Naive thymus-derived CD4-positive, alpha-beta T cell (primary cell): Measurements from ENCODE around the gene ITPR1. TPM values are rescaled to one million over a fixed set of nuclear protein-coding genes. Genes with fewer than 3 reads are reported as not detected.

Experiments
- ATAC-seq: fragments of 150-1000 bp; cut with Tn5 transposase; 2 replicates; pipeline ENCODE4 v1.10.0; 2021; ENCODE audit warnings: mild to moderate bottlenecking, moderate library complexity
- CTCF ChIA-PET: fragments of 350-600 bp; sonication (Branson Sonifier 250); formaldehyde crosslinking; loops from one replicate; lab custom pipeline; 2021; ENCODE audit warnings: antibody characterized with exemption; lab: Charles Lee
- POLR2A ChIA-PET: fragments of 350-600 bp; sonication (Branson Sonifier 250); formaldehyde crosslinking; loops from one replicate; lab custom pipeline; 2021; ENCODE audit warnings: antibody characterized with exemption, inconsistent platforms; lab: Charles Lee
- DNase-seq, 9 donors: peaks; one replicate each; pipeline versions ENCODE4 v3.0.0 to v3.0.0-alpha.2; 2020 to 2022; ENCODE audit warnings: mixed read lengths in 1 of 9
- H3K27ac ChIP-seq: one replicate; pipeline ENCODE4 v1.7.0; 2013; ENCODE audit warnings: mild to moderate bottlenecking, low read depth, low read length, moderate library complexity
- H3K27me3 ChIP-seq, 2 donors: one replicate each; pipeline ENCODE4 v1.7.0; 2013; ENCODE audit warnings: low read length in 2 of 2, mild to moderate bottlenecking in 2 of 2, moderate library complexity in 2 of 2; ENCODE audit not compliant: control insufficient read depth in 2 of 2, insufficient read depth in 2 of 2
- H3K36me3 ChIP-seq, 3 experiments: 1 replicate in 2 of 3; 2 replicates in 1 of 3; pipeline ENCODE4 v1.7.0; 2013; ENCODE audit warnings: low read length in 3 of 3, mild to moderate bottlenecking in 3 of 3, moderate library complexity in 1 of 3; ENCODE audit not compliant: insufficient read depth in 3 of 3, control insufficient read depth in 2 of 3
- H3K4me1 ChIP-seq, 2 donors: one replicate each; pipeline ENCODE4 v1.7.0; 2013; ENCODE audit warnings: low read length in 2 of 2, mild to moderate bottlenecking in 2 of 2, moderate library complexity in 1 of 2; ENCODE audit not compliant: control insufficient read depth in 2 of 2, insufficient read depth in 2 of 2
- H3K4me3 ChIP-seq: 2 replicates; pipeline ENCODE4 v1.7.0; 2013; ENCODE audit warnings: mild to moderate bottlenecking, low read length
- H3K9me3 ChIP-seq, 3 experiments: 1 replicate in 2 of 3; 2 replicates in 1 of 3; pipeline ENCODE4 v1.7.0; 2013; ENCODE audit warnings: low read length in 3 of 3; ENCODE audit not compliant: control insufficient read depth in 2 of 3
- H3K27ac Mint-ChIP-seq, 9 donors: one replicate each; pipeline ENCODE4 v1.8.0; 2020 to 2022; ENCODE audit warnings: mixed read lengths in 9 of 9, mild to moderate bottlenecking in 8 of 9, moderate library complexity in 5 of 9, inconsistent platforms in 2 of 9
- H3K27me3 Mint-ChIP-seq, 5 donors: one replicate each; pipeline ENCODE4 v1.8.0; 2021 to 2022; ENCODE audit warnings: mixed read lengths in 5 of 5, mild to moderate bottlenecking in 1 of 5
- H3K36me3 Mint-ChIP-seq, 5 donors: one replicate each; pipeline ENCODE4 v1.8.0; 2020 to 2022; ENCODE audit warnings: mixed read lengths in 5 of 5, mild to moderate bottlenecking in 3 of 5, inconsistent platforms in 1 of 5
- H3K4me1 Mint-ChIP-seq, 7 donors: one replicate each; pipeline ENCODE4 v1.8.0; 2020 to 2022; ENCODE audit warnings: mixed read lengths in 7 of 7, mild to moderate bottlenecking in 3 of 7, inconsistent platforms in 1 of 7
- H3K4me3 Mint-ChIP-seq, 10 donors: one replicate each; pipeline ENCODE4 v1.8.0; 2020 to 2022; ENCODE audit warnings: mild to moderate bottlenecking in 10 of 10, mixed read lengths in 10 of 10, moderate library complexity in 6 of 10, inconsistent platforms in 2 of 10
- H3K9me3 Mint-ChIP-seq, 11 donors: one replicate each; pipeline ENCODE4 v1.8.0; 2020 to 2022; ENCODE audit warnings: mixed read lengths in 11 of 11, mild to moderate bottlenecking in 4 of 11, inconsistent platforms in 1 of 11, moderate library complexity in 1 of 11
- intact Hi-C, 2 donors: fragments of 100-400 bp; cut with micrococcal nuclease; formaldehyde crosslinking; loops; one replicate each; pipeline ENCODE4 v1.15.1; 2023
- polyA plus RNA-seq, 2 donors: library from polyadenylated mRNA; unstranded; fragments of 300-500 nt; fragmentation: Illumina TruSeq; gene quantifications; one replicate each; pipeline ENCODE4 v1.2.3, GENCODE V29; 2021
- total RNA-seq, 6 experiments: library from RNA in 5 of 6; stranded (reverse) in 5 of 6; gene quantifications; 1 replicate in 5 of 6; 2 replicates in 1 of 6; pipeline ENCODE4 v1.2.3 and lab custom pipeline; 2021 to 2026

The ITPR1 gene
- total and polyA plus RNA-seq, 7 experiments from 2014 or later: 15.1 to 118 (median 83.8) TPM

DNA sequence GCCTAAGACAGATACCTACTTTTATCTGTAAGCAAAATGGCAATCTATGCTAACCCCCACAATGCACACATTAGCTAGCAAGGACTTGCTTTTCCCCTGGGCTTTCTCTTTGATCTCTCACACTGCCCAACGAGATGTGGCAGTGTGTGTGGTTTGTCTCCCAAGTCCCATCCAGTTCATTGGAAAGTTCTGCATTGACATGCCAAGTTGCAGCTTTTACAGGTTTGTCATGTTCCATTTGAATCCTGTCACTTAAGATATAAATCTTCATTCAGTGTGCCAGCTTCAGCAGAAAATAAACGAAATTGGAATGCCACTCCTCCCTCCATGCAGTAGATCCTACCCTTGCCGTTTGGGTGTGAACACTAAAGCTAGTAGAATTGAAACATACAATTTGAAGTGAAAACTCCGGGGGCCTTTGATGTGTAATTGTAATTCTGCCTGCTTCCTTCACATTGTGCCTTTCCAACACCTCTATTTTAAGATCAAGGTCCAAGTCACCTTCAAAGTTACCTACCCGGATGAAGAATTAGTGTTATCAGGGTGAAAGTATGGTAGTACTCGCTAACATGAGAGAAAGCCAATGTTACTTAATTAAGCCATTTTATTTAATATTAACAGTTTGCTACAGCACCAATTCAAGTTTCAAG lies 355.2 kb downstream of the ITPR1 start:
- Histone ChIP-seq H3K4me3 (no peak overlapping the region), H3K4me1 (peaks cover 47 to 76% of the 10 kb centered on the region in 2 donors), H3K9me3 (no peaks in the 10 kb centered on the region), H3K27ac (peak overlapping the region; percentile 81), H3K27me3 (no peaks in the 10 kb centered on the region), H3K36me3 (no peaks in the 10 kb centered on the region)
- no peak for ATAC-seq
- peaks cover 0 to 5% (median 0%) of the 10 kb centered on the region in 11 donors for H3K9me3 Mint-ChIP-seq
- ChIA-PET POLR2A (interaction anchor here (0.8 to 1.5 kb wide), 4 partner anchors 9 to 26 kb away, joined by 3 to 5 read pairs (median 4); no protein-coding TSS in a partner anchor), CTCF (interaction anchor here (1.2 kb wide), 1 partner anchor 22 kb away, joined by 3 read pairs; no protein-coding TSS in a partner anchor)
- peaks cover 0 to 23% (median 6%) of the 10 kb centered on the region in 5 donors for H3K36me3 Mint-ChIP-seq
- H3K27ac Mint-ChIP-seq: peak overlapping the region; percentile 61 to 99 (median 89)
- H3K27me3 Mint-ChIP-seq: no peaks in the 10 kb centered on the region
- H3K4me1 Mint-ChIP-seq: peaks cover 37 to 93% (median 87%) of the 10 kb centered on the region in 7 donors
- peak in 1 of 9 donors; percentile 14 for DNase-seq
- intact Hi-C loops: loop anchor here in 1 of 2 donors (10.0 kb wide), 1 partner anchor 354 kb away; the partner anchor contains the start of gene ITPR1
- H3K4me3 Mint-ChIP-seq: peak overlapping the region; percentile 7 to 72 (median 55)

DNA sequence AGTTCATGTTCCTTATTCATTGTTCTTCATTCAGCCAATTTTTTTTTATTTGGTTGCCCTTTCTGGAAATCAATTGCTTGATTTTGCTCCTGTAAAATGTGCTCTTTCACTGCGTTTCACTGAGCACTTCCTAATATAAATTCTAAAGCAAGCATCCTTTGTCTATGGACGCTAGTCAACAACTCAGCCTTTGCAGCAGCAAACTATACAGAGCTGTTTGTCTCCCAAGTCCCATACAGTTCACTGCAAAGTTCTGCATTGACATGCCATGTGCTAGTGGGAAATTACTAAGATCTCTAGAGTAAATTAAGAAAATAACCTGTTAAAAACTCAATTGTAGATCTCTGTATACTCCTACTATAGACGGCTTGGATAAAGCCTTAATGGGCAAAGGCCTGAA lies 356.0 kb downstream of the ITPR1 start:
- H3K4me3 Mint-ChIP-seq: peak overlapping the region in 7 of 10 donors; percentile 4 to 64 (median 52)
- Histone ChIP-seq H3K9me3 (no peaks in the 10 kb centered on the region), H3K27ac (peak overlapping the region; percentile 81), H3K27me3 (no peaks in the 10 kb centered on the region), H3K4me3 (no peak overlapping the region), H3K4me1 (peaks cover 47 to 75% of the 10 kb centered on the region in 2 donors), H3K36me3 (no peaks in the 10 kb centered on the region)
- peaks cover 0 to 24% (median 0%) of the 10 kb centered on the region in 5 donors for H3K36me3 Mint-ChIP-seq
- no peaks in the 10 kb centered on the region for H3K9me3 Mint-ChIP-seq
- ChIA-PET POLR2A (interaction anchor here (1.1 to 1.5 kb wide), 3 partner anchors 10 to 27 kb away, joined by 4 to 5 read pairs (median 5); no protein-coding TSS in a partner anchor), CTCF (interaction anchor here (0.9 to 1.2 kb wide), 2 partner anchors 23 to 128 kb away, joined by 3 to 4 read pairs; no protein-coding TSS in a partner anchor)
- intact Hi-C loops: loop anchor here in 1 of 2 donors (10.0 kb wide), 1 partner anchor 354 kb away; the partner anchor contains the start of gene ITPR1
- ATAC-seq: no peak
- DNase-seq: no peak
- H3K4me1 Mint-ChIP-seq: peaks cover 38 to 93% (median 89%) of the 10 kb centered on the region in 7 donors
- H3K27me3 Mint-ChIP-seq: no peaks in the 10 kb centered on the region
- H3K27ac Mint-ChIP-seq: peak overlapping the region in 8 of 9 donors; percentile 61 to 99 (median 90)

DNA sequence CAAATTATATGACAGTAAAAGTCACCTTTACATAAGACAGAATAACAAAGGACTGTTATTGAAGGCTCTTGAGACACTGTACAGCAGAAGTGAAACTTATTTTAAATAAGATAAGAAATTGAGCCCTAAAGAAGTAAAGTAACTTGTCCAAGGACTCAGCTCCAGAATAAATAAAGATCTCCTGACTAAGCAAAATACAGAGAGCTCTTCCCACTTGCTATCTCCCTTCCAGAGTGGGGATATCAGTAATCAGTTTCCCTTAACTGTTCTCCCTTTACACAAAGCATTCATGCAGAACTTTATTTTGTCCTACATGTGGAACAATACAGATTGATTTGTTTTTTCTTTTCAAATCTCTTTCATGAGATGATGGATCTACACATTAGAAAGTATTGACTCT lies 356.6 kb downstream of the ITPR1 start:
- H3K27me3 Mint-ChIP-seq: no peaks in the 10 kb centered on the region

DNA sequence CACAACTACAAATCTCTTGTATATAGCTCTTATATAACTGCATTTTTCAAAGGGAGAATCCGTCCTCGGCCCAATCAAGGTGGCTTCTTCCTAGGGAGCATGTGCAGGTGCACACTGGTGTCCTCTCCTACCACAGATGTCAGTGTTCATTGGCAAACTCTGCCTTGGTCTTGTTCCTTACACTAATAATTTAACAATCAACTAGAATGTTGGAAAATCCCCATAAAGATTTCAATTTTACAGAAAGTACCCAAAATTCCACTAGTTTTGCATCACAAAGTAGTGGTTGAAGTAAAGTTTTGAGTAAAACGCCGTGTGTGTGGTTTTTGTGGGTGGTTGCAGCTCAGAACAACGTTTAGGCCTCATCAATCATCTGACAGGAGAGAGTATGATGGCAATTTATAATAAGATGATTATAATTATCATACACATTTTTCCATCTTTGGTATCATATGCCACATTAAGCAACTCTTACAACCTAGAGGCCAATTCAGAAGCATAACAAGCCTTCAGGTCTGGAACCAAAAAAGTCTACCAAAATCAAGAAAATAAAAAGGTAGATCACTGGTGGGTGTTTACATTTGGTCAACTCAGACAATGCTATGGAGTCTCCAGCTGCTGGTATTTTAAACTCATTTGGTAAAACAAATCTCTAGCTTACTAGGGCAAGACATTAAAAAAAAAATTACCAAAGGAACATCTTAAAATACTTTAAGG lies 357.2 kb downstream of the ITPR1 start:
- Mint-ChIP-seq H3K4me3 (peak overlapping the region; percentile 4 to 84 (median 62)), H3K27ac (peak overlapping the region; percentile 85 to 99 (median 90)), H3K9me3 (no peaks in the 10 kb centered on the region), H3K4me1 (peaks cover 46 to 92% (median 87%) of the 10 kb centered on the region in 7 donors), H3K36me3 (peaks cover 0 to 26% (median 4%) of the 10 kb centered on the region in 5 donors), H3K27me3 (no peaks in the 10 kb centered on the region)
- no peaks in the 10 kb centered on the region for H3K27me3 ChIP-seq
- no peak overlapping the region for H3K4me3 ChIP-seq
- no peaks in the 10 kb centered on the region for H3K9me3 ChIP-seq
- intact Hi-C loops: loop anchor here (1.0 to 5.0 kb wide), 6 partner anchors 9 to 347 kb away; no protein-coding TSS in a partner anchor
- H3K36me3 ChIP-seq: no peaks in the 10 kb centered on the region
- DNase-seq (peak in 3 of 9 donors; percentile 30 to 57 (median 31)), ATAC-seq (peak; percentile 44)
- CTCF ChIA-PET: interaction anchor here (0.9 kb wide), 1 partner anchor 126 kb away, joined by 4 read pairs; no protein-coding TSS in a partner anchor
- POLR2A ChIA-PET: interaction anchor here (0.6 to 2.1 kb wide), 6 partner anchors 9 to 125 kb away, joined by 3 to 7 read pairs (median 3); no protein-coding TSS in a partner anchor
- H3K4me1 ChIP-seq: peaks cover 42 to 63% of the 10 kb centered on the region in 2 donors
- H3K27ac ChIP-seq: peak overlapping the region; percentile 81

More for the DNA sequence above, 356.6 kb downstream of the ITPR1 start:
- Histone ChIP-seq H3K4me3 (no peak overlapping the region), H3K4me1 (peaks cover 47 to 70% of the 10 kb centered on the region in 2 donors), H3K27me3 (no peaks in the 10 kb centered on the region), H3K36me3 (no peaks in the 10 kb centered on the region), H3K9me3 (no peaks in the 10 kb centered on the region), H3K27ac (peak overlapping the region; percentile 81)
- Mint-ChIP-seq H3K4me1 (peaks cover 41 to 92% (median 87%) of the 10 kb centered on the region in 7 donors), H3K4me3 (peak overlapping the region in 8 of 10 donors; percentile 38 to 84 (median 62)), H3K27ac (peak overlapping the region; percentile 85 to 99 (median 90)), H3K36me3 (peaks cover 0 to 22% (median 0%) of the 10 kb centered on the region in 5 donors), H3K9me3 (no peaks in the 10 kb centered on the region)
- ATAC-seq (no peak), DNase-seq (no peak)
- intact Hi-C loops: loop anchor here (1.0 to 10.0 kb wide), 7 partner anchors 8 to 355 kb away; partner anchors contain the start of gene ITPR1 (in 1 of the 2)
- CTCF ChIA-PET: interaction anchor here (0.9 kb wide), 1 partner anchor 127 kb away, joined by 4 read pairs; no protein-coding TSS in a partner anchor
- POLR2A ChIA-PET: interaction anchor here (0.6 to 2.1 kb wide), 3 partner anchors 10 to 100 kb away, joined by 3 to 7 read pairs (median 5); no protein-coding TSS in a partner anchor

DNA sequence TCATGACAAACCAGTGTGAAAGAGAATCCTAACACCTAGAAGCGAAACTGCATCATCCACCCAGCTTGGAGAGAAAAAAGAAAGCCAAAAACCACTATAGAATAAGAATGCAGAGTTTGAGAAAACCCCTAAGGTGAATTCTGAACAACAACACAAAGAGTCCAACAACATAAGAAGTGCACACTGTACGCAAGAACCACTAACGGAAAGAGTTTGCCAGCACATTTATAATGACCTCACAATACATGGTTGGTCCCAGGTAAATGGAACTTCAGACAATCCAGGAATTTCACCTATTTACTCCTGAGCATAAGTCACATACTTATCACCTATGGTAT lies 357.7 kb downstream of the ITPR1 start:
- Mint-ChIP-seq H3K36me3 (peaks cover 3 to 30% (median 9%) of the 10 kb centered on the region in 5 donors), H3K9me3 (peaks cover 0 to 4% (median 0%) of the 10 kb centered on the region in 11 donors), H3K27ac (peak overlapping the region; percentile 85 to 99 (median 90)), H3K27me3 (no peaks in the 10 kb centered on the region), H3K4me3 (peak overlapping the region in 9 of 10 donors; percentile 4 to 84 (median 56)), H3K4me1 (peaks cover 49 to 92% (median 86%) of the 10 kb centered on the region in 7 donors)
- Histone ChIP-seq H3K9me3 (no peaks in the 10 kb centered on the region), H3K27ac (peak overlapping the region; percentile 81), H3K36me3 (no peaks in the 10 kb centered on the region), H3K27me3 (no peaks in the 10 kb centered on the region), H3K4me3 (no peak overlapping the region), H3K4me1 (peaks cover 37 to 58% of the 10 kb centered on the region in 2 donors)
- ChIA-PET CTCF (no interaction called here), POLR2A (interaction anchor here (0.7 to 2.1 kb wide), 7 partner anchors 16 to 125 kb away, joined by 3 to 7 read pairs (median 4); no protein-coding TSS in a partner anchor)
- peak in 6 of 9 donors; percentile 19 to 64 (median 46) for DNase-seq
- ATAC-seq: peak; percentile 83
- intact Hi-C loops: loop anchor here (1.0 to 5.0 kb wide), 8 partner anchors 10 to 346 kb away; no protein-coding TSS in a partner anchor
